ENCODE data around the gene PARD3. TPM values are rescaled to one million over a fixed set of nuclear protein-coding genes. Genes with fewer than 3 reads are reported as not detected.

PARD3 gene
- total RNA-seq, 4 donors from 2014 or later = 115 to 226 (median 141) TPM

GRCh38 chr10:34736976-34737771 is 77.9 kb downstream of the PARD3 start:
- H3K27ac ChIP-seq = no peak overlapping the region
- 81% methylated on average over 12 of the region's 12 CpGs for WGBS

GRCh38 chr10:34734918-34735317 is 80.2 kb downstream of the PARD3 start:
- peaks cover 36% of the 10 kb centered on the region for H3K4me1 ChIP-seq
- DNase-seq (ENCODE audit: low spot score in 2 of 2) = no peak
- H3K36me3 ChIP-seq = no peaks in the 10 kb centered on the region
- no peaks in the 10 kb centered on the region for H3K27me3 ChIP-seq
- H3K4me3 ChIP-seq = no peak overlapping the region
- 87% methylated on average over 3 of the region's 3 CpGs for WGBS
- H3K27ac ChIP-seq = no peak overlapping the region
- no peak for TF ChIP-seq POLR2AphosphoS5 (IDR thresholded peaks at IDR 0.05)
- no peaks in the 10 kb centered on the region for H3K9me3 ChIP-seq

More at GRCh38 chr10:34736976-34737771, 77.9 kb downstream of the PARD3 start:
- TF ChIP-seq POLR2AphosphoS5 (IDR thresholded peaks at IDR 0.05) = no peak
- no peak for TF ChIP-seq CTCF (IDR thresholded peaks at IDR 0.05)
- TF ChIP-seq POLR2A (IDR thresholded peaks at IDR 0.05) = no peak
- TF ChIP-seq EP300 (IDR thresholded peaks at IDR 0.05) = no peak
- H3K36me3 ChIP-seq = no peaks in the 10 kb centered on the region
- no peaks in the 10 kb centered on the region for H3K27me3 ChIP-seq
- DNase-seq (ENCODE audit: low spot score in 2 of 2) = no peak
- H3K4me3 ChIP-seq = no peak overlapping the region
- no peaks in the 10 kb centered on the region for H3K9me3 ChIP-seq
- H3K4me1 ChIP-seq = peaks cover 24% of the 10 kb centered on the region

GRCh38 chr10:34732926-34733325 is 82.2 kb downstream of the PARD3 start:
- Histone ChIP-seq H3K27ac (no peak overlapping the region), H3K4me3 (no peak overlapping the region), H3K9me3 (no peaks in the 10 kb centered on the region), H3K27me3 (no peaks in the 10 kb centered on the region), H3K36me3 (no peaks in the 10 kb centered on the region), H3K4me1 (peaks cover 43% of the 10 kb centered on the region)
- DNase-seq (ENCODE audit: low spot score in 2 of 2) = no peak
- 80% methylated on average over 4 of the region's 4 CpGs for WGBS
- TF ChIP-seq EP300 (IDR thresholded peaks at IDR 0.05) = no peak
- no peak for TF ChIP-seq POLR2A (IDR thresholded peaks at IDR 0.05)
- no peak for TF ChIP-seq POLR2AphosphoS5 (IDR thresholded peaks at IDR 0.05)
- no peak for TF ChIP-seq CTCF (IDR thresholded peaks at IDR 0.05)

GRCh38 chr10:34731885-34732701 is 83.0 kb downstream of the PARD3 start:
- no peaks in the 10 kb centered on the region for H3K27me3 ChIP-seq
- H3K4me1 ChIP-seq = peaks cover 51% of the 10 kb centered on the region
- no peak for DNase-seq (ENCODE audit: low spot score in 2 of 2)
- H3K4me3 ChIP-seq = no peak overlapping the region
- H3K27ac ChIP-seq = no peak overlapping the region
- H3K36me3 ChIP-seq = no peaks in the 10 kb centered on the region
- no peaks in the 10 kb centered on the region for H3K9me3 ChIP-seq
- TF ChIP-seq EP300 (IDR thresholded peaks at IDR 0.05) (no peak), POLR2A (IDR thresholded peaks at IDR 0.05) (no peak), CTCF (IDR thresholded peaks at IDR 0.05) (no peak), POLR2AphosphoS5 (IDR thresholded peaks at IDR 0.05) (no peak)
- WGBS = 64% methylated on average over 7 of the region's 7 CpGs

GRCh38 chr10:34731213-34731612 is 83.9 kb downstream of the PARD3 start:
- WGBS = 87% methylated on average over 2 of the region's 2 CpGs
- Histone ChIP-seq H3K4me3 (no peak overlapping the region), H3K27me3 (no peaks in the 10 kb centered on the region), H3K36me3 (no peaks in the 10 kb centered on the region), H3K9me3 (no peaks in the 10 kb centered on the region), H3K4me1 (peaks cover 53% of the 10 kb centered on the region), H3K27ac (no peak overlapping the region)
- TF ChIP-seq POLR2AphosphoS5 (IDR thresholded peaks at IDR 0.05) = no peak
- no peak for TF ChIP-seq POLR2A (IDR thresholded peaks at IDR 0.05)
- TF ChIP-seq CTCF (IDR thresholded peaks at IDR 0.05) = no peak
- no peak for TF ChIP-seq EP300 (IDR thresholded peaks at IDR 0.05)
- no peak for DNase-seq (ENCODE audit: low spot score in 2 of 2)
